ENCODE results near the gene DCAF11.
A peak's percentile ranks its signal among the peaks of the same experiment; 100 is the strongest.

The DCAF11 gene

GRCh38 chr14:24122898-24123297 is 8.3 kb downstream of the DCAF11 start:
- DNase-seq: no peak

- DNase-seq: no peak
These were observed 9.1 kb downstream of the DCAF11 start for GRCh38 chr14:24123424-24124417.

GRCh38 chr14:24126939-24127338 is 12.4 kb downstream of the DCAF11 start:
- no peak for DNase-seq

DNA sequence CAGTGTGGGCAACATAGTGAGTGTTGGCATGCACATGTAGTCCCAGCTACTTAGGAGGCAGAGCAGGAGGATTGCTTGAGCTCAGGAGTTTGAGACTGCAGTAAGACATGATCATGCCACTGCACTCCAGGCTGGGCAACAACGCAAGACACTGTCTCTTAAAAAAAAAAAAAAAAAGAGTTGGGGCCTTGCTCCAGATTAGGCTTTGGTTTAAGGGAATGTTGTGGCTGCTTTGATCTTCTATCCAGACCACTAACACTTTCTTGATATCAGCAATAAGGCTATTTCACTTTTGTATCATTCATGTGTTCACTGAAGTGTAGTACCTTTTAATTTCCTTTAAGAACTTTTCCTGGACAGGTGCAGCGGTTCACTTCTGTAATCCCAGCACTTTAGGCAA is 13.1 kb downstream of the DCAF11 start:
- DNase-seq: no peak

- no peak for DNase-seq
These were observed 14.9 kb downstream of the DCAF11 start for GRCh38 chr14:24129410-24129998.

DNA sequence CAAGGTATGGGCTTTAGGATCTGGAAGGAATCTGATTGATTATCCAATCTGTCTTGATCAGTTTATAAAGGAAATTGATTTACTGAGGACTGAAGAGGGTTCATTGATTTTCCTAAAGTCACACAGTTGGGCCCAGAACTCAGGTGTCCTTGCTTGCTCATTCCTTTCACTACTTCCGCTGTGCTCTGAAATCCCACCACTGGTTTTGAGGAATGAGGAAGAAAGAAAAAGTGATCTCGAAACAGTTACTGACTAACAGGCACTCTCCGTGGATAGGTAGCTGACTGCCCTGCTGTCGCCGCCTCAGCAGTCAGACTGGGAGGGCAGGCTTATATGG is 15.8 kb downstream of the DCAF11 start, which contains the start of gene FITM1:
FITM1 (plus strand) TSS at position 280 of the 337 bp plus-strand sequence. CDS start 905 bp downstream, outside the sequence.
- DNase-seq: no peak

DNA sequence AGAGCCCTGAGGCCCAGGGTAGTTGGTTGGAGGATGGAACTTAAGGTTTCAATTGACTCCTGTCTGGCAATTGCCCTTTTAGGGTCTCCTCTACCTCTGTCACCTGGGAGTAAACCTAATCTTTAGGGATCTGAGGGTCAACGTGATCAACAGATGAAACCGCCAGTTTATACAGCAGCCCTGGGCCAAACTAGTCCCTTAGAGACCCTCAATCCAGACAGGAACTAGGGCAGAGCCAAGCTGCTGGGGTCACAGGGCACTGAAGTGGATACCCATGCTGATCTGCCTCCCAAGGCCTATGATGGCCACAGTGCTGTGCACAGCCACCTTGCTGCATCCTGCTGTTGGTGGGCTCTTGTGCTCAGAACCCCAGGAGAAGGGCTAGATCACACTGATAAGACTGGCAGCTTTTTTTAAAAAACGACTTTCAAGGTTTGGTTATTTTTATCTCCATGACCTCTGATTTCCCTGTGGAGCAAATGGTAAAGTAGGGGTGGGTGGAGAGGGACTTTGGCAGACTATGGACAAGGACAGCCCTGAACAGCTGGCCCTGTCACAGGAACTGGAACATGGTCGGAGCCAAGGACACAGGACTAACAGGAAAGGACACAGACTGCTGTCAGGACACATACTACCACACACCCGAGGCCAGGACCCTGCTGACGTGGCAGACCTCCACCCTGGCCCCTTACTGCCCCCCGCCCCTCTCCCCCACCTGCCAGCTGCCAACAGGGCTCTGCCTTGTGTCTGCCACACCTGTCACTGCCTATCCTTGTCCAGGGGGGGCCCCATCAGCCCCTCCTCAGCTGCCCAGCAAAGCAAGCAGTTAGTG is 16.4 kb downstream of the DCAF11 start:
- DNase-seq: no peak

DNA sequence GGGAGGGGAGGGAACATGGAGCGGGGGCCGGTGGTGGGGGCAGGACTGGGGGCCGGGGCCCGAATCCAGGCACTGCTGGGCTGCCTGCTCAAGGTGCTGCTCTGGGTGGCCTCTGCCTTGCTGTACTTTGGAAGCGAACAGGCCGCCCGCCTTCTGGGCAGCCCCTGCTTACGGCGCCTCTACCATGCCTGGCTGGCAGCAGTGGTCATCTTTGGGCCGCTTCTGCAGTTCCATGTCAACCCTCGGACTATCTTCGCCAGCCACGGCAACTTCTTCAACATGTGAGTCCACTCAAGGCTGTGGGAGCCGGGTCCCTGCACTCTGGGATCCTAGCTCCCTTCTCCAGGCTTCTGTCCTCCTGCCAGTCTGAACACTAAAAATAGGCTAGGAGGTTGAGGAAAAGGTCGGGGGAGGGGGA is 17.0 kb downstream of the DCAF11 start:
- no peak for DNase-seq

DNA sequence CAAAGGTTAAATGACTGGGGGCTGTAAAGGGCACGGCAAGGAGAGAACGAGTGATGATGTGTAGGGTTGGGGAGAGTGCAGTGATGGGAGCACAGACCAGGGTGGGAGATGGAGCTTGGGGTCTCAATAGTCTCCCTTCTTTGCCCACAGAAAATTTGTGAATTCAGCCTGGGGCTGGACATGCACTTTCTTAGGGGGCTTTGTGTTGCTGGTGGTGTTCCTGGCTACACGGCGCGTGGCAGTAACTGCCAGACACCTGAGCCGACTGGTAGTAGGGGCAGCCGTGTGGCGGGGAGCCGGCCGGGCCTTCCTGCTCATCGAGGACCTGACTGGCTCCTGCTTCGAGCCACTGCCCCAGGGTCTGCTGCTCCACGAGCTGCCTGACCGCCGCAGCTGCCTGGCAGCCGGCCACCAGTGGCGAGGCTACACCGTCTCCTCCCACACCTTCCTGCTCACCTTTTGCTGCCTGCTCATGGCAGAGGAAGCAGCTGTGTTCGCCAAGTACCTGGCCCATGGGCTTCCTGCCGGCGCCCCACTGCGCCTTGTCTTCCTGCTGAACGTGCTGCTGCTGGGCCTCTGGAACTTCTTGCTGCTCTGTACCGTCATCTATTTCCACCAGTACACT is 17.6 kb downstream of the DCAF11 start:
- DNase-seq: no peak

DNA sequence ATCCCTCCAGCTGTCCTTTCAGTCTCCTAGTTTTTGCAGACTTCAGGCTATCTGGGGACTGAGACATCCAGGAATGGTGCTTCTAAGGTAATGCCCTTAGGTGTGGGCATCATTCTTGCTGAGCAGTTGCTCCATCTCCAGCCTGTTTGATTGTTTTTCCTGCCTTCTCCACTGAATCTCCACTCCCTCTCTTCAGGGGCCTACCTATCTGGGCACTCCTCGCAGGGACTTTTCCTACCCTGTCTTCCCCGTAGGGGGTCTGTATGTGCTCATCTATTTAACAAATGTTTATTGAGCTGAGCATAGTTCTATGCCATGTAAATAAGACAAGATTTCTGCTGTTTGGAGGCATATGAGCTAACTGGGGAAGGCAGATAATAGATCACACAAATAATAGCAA is 18.4 kb downstream of the DCAF11 start:
- no peak for DNase-seq

GRCh38 chr14:24133735-24134134 is 19.2 kb downstream of the DCAF11 start:
- no peak for DNase-seq

DNA sequence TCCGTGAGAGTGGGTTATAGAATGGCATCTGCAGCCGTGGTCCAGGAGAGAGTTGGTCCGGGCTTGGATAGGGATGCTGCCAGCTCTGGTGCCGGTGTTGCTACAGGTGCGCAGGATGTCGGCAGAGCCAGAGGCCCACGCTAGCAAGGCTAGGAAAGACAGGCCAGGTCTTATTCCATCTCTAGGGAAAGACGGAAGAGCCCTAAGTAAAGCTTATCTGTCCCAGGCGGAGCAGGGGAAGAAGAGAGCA is 20.9 kb downstream of the DCAF11 start:
- no peak for DNase-seq

GRCh38 chr14:24135834-24136683 is 21.5 kb downstream of the DCAF11 start, which contains the start of gene PSME1:
TSS of gene PSME1 (plus strand) at chr14:24136194. CDS start at chr14:24136263, 69 bp downstream.
- peak; percentile 96 for DNase-seq

- DNase-seq: no peak
These were observed 22.3 kb downstream of the DCAF11 start for GRCh38 chr14:24136684-24137528.

- DNase-seq: no peak
These were observed 23.2 kb downstream of the DCAF11 start for GRCh38 chr14:24137529-24138395.

DNA sequence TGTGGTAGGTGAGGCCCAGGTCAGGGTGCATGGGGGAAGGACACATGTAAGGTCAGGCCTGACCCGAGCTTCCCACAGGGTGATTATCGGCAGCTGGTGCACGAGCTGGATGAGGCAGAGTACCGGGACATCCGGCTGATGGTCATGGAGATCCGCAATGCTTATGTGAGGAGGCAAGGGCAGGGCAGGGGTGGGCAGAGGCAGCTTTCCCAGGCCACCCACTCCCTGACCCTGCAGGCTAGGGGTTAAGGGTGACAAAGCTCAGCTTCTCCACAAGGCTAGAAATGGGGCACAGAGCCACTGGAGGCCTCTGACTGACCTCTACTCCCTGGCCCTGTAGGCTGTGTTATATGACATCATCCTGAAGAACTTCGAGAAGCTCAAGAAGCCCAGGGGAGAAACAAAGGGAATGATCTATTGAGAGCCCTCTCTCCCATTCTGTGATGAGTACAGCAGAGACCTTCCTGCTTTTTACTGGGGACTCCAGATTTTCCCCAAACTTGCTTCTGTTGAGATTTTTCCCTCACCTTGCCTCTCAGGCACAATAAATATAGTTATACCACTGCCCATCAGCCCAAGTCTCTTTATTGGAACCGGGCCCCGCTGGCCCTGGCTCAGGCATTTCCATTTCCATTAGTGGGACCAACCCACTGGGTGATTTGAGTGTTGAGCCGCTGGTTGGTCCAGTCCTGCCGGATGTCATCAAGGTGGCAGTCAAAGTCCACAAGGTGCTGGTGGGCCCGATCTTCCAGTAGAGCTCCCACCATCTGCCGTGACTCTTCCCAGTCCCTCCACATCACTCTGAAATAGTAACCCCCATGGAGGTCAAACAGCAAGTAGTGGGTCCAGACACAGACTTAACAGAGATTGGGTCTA is 24.1 kb downstream of the DCAF11 start:
- DNase-seq: no peak

DNA sequence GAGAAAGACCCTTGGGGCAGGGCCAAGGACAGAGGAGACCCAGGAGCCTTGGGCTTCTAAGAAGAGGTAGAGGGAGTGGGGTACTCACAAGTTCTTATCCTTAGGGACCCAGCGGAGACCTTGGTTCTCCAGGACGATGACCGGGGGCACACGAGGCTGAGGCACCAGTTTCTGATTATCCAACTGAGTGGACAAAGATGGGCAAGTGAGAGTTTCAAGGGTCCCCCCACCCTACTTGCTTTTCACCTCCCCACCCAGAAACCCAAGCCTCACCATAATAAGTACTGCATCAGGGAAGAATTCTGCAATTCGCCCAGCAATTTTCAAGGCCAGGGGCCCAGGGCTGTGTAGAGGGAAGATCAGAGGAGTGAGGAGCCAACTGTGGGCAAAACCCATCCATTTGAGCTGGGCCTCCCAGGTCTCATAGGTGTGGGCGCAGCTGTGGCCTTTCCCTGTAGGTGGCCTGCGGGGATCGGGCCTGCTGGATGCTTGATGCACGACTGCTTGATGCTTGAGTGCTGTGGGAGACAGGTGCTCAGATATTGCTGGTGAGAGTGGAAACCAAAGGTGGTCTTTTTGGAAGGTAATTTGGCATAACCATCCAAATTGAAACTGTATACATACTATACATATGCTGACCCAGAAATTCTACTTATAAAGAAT is 24.8 kb downstream of the DCAF11 start:
- peak; percentile 32 for DNase-seq

DNA sequence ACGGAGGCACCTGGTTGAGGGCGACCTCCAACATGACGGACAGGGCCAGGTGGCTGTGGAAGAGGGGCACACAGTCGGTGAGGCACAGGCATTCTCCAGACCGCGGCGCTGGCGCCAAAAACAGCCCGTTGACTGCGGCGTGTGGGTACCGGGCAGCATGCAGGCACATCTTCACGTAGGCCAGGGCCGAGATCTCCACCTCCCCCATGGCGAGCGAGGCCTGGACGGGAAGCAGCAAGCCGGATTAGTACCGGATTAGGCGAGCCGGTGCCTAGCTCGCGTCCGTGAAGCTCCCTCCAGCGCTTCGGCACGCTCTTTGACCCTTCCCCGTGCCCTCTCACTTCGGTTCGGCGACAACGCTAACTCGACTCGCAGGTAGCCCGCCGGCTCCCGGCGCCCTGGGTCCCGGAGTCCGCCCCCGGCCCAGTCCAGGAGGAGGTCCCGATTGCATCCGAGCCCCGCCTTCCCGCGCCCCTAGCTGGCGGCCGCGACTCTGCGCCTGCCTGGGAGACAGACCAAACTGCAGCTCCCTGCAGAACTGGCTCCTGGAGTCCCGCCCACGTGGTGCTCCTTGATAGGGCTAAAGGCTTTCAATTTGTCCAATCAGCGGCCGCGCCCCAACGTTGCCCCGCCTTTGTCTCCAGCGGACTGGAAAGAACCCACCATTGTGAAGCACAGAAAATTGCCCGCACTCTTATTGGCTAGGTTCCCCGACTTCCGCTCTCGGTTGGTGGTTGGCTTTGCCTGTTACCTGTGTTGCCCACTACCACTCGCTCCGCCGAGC is 26.7 kb downstream of the DCAF11 start, which contains the start of gene EMC9:
EMC9 (minus strand) TSS at position 495 of the 784 bp plus-strand sequence; CDS start at position 208, 287 bp downstream.
- DNase-seq: peak; percentile 99
